SK-N-MC (cell line): Measurements from ENCODE around the gene RNF130.

Source experiments
- EZH2 ChIP-seq: fragments of 200-600 bp; sonication (generic); IDR thresholded peaks from one replicate; pipeline ENCODE4 v1.6.1; 2017; ENCODE audit warnings: antibody characterized with exemption
- FOXP2 ChIP-seq: optimal IDR thresholded peaks from 2 replicates; pipeline ENCODE3; 2011; ENCODE audit warnings: mild to moderate bottlenecking, moderate library complexity; ENCODE audit not compliant: insufficient read depth; ENCODE audit errors: extremely low read length, control extremely low read depth
- POLR2AphosphoS5 ChIP-seq: IDR thresholded peaks from 2 replicates; pipeline ENCODE4 v1.6.1; 2012; ENCODE audit warnings: mild to moderate bottlenecking, low read depth, low read length, borderline replicate concordance

DNA sequence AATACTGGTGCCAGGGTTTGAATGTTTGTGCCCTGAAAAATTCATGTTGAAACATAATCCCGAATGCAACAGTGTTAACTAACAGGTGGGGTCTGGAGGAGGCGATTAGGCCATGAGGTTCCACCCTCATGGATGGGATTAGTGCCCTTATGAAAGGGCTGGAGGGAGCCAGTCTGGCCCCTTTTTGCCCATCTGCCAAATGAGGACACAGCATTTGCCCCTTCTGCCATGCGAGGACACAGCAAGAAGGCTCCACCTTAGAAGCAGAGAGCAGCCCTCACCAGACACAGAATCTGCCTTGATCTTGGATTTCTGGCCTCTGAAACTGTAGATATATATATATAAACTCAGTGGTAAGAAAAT is 32.6 kb upstream of the RNF130 start:
- no peak for TF ChIP-seq POLR2AphosphoS5
- TF ChIP-seq EZH2 = no peak
- TF ChIP-seq FOXP2 = no peak
